ENCODE data around the gene DUSP22. TPM values are rescaled to one million over a fixed set of nuclear protein-coding genes. Genes with fewer than 3 reads are reported as not detected.

DUSP22 gene
- 27.6 TPM for polyA plus RNA-seq (2012; ENCODE audit: insufficient read length, low read depth)

- TF ChIP-seq TAF1 (IDR thresholded peaks at IDR 0.05; ENCODE audit: borderline replicate concordance, insufficient read depth, low read length) = no peak
- TF ChIP-seq POLR2AphosphoS5 (IDR thresholded peaks at IDR 0.05; ENCODE audit: low read depth, low read length) = peak; percentile 60; the same call in 1 of the 2 replicates
- TF ChIP-seq FOXP2 (optimal IDR thresholded peaks at IDR 0.05; ENCODE audit: borderline replicate concordance, extremely low read depth, extremely low read length, insufficient read depth) = no peak
- TF ChIP-seq, protein P1, sequence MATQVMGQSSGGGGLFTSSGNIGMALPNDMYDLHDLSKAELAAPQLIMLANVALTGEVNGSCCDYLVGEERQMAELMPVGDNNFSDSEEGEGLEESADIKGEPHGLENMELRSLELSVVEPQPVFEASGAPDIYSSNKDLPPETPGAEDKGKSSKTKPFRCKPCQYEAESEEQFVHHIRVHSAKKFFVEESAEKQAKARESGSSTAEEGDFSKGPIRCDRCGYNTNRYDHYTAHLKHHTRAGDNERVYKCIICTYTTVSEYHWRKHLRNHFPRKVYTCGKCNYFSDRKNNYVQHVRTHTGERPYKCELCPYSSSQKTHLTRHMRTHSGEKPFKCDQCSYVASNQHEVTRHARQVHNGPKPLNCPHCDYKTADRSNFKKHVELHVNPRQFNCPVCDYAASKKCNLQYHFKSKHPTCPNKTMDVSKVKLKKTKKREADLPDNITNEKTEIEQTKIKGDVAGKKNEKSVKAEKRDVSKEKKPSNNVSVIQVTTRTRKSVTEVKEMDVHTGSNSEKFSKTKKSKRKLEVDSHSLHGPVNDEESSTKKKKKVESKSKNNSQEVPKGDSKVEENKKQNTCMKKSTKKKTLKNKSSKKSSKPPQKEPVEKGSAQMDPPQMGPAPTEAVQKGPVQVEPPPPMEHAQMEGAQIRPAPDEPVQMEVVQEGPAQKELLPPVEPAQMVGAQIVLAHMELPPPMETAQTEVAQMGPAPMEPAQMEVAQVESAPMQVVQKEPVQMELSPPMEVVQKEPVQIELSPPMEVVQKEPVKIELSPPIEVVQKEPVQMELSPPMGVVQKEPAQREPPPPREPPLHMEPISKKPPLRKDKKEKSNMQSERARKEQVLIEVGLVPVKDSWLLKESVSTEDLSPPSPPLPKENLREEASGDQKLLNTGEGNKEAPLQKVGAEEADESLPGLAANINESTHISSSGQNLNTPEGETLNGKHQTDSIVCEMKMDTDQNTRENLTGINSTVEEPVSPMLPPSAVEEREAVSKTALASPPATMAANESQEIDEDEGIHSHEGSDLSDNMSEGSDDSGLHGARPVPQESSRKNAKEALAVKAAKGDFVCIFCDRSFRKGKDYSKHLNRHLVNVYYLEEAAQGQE (IDR thresholded peaks at IDR 0.05; ENCODE audit: insufficient read depth in 1 of 2, low read depth in 2 of 2, low read length in 2 of 2) = no peak
- TF ChIP-seq SIN3A (IDR thresholded peaks at IDR 0.05; ENCODE audit: borderline replicate concordance, insufficient read depth, low read length) = peak; percentile 75; the same call in 1 of the 2 replicates
These were observed at the start of gene DUSP22 for GRCh38 chr6:291697-292505. Gene DUSP22 (plus strand): TSS chr6:292487. CDS start chr6:292540, 53 bp downstream.

- TF ChIP-seq TAF1 (IDR thresholded peaks at IDR 0.05; ENCODE audit: borderline replicate concordance, insufficient read depth, low read length) (no peak), POLR2AphosphoS5 (IDR thresholded peaks at IDR 0.05; ENCODE audit: low read depth, low read length) (no peak), SIN3A (IDR thresholded peaks at IDR 0.05; ENCODE audit: borderline replicate concordance, insufficient read depth, low read length) (no peak), FOXP2 (optimal IDR thresholded peaks at IDR 0.05; ENCODE audit: borderline replicate concordance, extremely low read depth, extremely low read length, insufficient read depth) (no peak)
- TF ChIP-seq, protein P1 (IDR thresholded peaks at IDR 0.05; ENCODE audit: insufficient read depth in 1 of 2, low read depth in 2 of 2, low read length in 2 of 2) = no peak
These were observed 45.9 kb upstream of the DUSP22 start for GRCh38 chr6:246352-246751.

- TF ChIP-seq FOXP2 (optimal IDR thresholded peaks at IDR 0.05; ENCODE audit: borderline replicate concordance, extremely low read depth, extremely low read length, insufficient read depth) (no peak), TAF1 (IDR thresholded peaks at IDR 0.05; ENCODE audit: borderline replicate concordance, insufficient read depth, low read length) (no peak), POLR2AphosphoS5 (IDR thresholded peaks at IDR 0.05; ENCODE audit: low read depth, low read length) (no peak), SIN3A (IDR thresholded peaks at IDR 0.05; ENCODE audit: borderline replicate concordance, insufficient read depth, low read length) (no peak)
- TF ChIP-seq, protein P1 (IDR thresholded peaks at IDR 0.05; ENCODE audit: insufficient read depth in 1 of 2, low read depth in 2 of 2, low read length in 2 of 2) = no peak
These were observed 44.9 kb upstream of the DUSP22 start for GRCh38 chr6:247351-247750.

DNA sequence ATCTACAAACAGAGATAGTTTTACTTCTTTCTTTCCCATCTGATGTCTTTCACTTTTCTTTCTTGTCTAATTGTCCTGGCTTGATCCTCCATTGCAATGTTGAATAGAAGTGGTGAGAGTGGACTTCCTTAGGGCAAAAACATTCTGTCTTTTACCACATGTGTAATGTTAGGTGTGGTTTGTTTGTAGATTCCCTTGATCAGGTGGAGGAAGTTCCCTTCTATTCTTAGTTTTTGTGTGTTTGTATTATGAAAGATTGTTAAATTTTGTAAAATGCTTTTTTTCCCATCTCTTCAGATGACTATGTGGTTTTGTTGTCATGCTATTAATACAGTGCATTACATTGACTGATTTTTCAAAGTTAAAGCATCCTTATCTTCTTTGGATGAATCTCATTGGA lies 41.6 kb upstream of the DUSP22 start:
- TF ChIP-seq FOXP2 (optimal IDR thresholded peaks at IDR 0.05; ENCODE audit: borderline replicate concordance, extremely low read depth, extremely low read length, insufficient read depth) (no peak), SIN3A (IDR thresholded peaks at IDR 0.05; ENCODE audit: borderline replicate concordance, insufficient read depth, low read length) (no peak), POLR2AphosphoS5 (IDR thresholded peaks at IDR 0.05; ENCODE audit: low read depth, low read length) (no peak), TAF1 (IDR thresholded peaks at IDR 0.05; ENCODE audit: borderline replicate concordance, insufficient read depth, low read length) (no peak)
- TF ChIP-seq, protein P1 (IDR thresholded peaks at IDR 0.05; ENCODE audit: insufficient read depth in 1 of 2, low read depth in 2 of 2, low read length in 2 of 2) = no peak

Data from PFSK-1 (cell line).